Vagina (tissue), 2 donors: ENCODE results near the gene DPEP1.

Source experiments
- CTCF ChIP-seq, 3 experiments: fragments of 450-650 bp in 2 of 3; fragments of 200-600 bp in 1 of 3; sonication (generic) in 1 of 3; IDR thresholded peaks; one replicate each; pipeline ENCODE4 v1.5.1; 2017 to 2019; ENCODE audit warnings: antibody characterized with exemption in 3 of 3, mild to moderate bottlenecking in 2 of 3, moderate library complexity in 2 of 3
- POLR2AphosphoS5 ChIP-seq, 2 donors: sonication (generic); formaldehyde crosslinking; IDR thresholded peaks; one replicate each; pipeline ENCODE4 v1.9.0; 2017; ENCODE audit warnings: antibody characterized with exemption in 2 of 2, mild to moderate bottlenecking in 2 of 2, low read depth in 1 of 2; ENCODE audit not compliant: insufficient read depth in 1 of 2

- no peak for TF ChIP-seq CTCF (IDR thresholded peaks at IDR 0.05)
- no peak for TF ChIP-seq POLR2AphosphoS5 (IDR thresholded peaks at IDR 0.05; ENCODE audit: insufficient read depth in 1 of 2, low read depth in 1 of 2)
These were observed 10.4 kb upstream of the DPEP1 start for GRCh38 chr16:89602952-89603590.
